Left forelimb (tissue), 1 donor: ENCODE results near the gene CD2BP2.

ENCODE experiments used
- DNase-seq: peaks from one replicate; pipeline ENCODE4 v3.0.0-alpha.2; 2018; ENCODE audit warnings: low spot score

The CD2BP2 gene

DNA sequence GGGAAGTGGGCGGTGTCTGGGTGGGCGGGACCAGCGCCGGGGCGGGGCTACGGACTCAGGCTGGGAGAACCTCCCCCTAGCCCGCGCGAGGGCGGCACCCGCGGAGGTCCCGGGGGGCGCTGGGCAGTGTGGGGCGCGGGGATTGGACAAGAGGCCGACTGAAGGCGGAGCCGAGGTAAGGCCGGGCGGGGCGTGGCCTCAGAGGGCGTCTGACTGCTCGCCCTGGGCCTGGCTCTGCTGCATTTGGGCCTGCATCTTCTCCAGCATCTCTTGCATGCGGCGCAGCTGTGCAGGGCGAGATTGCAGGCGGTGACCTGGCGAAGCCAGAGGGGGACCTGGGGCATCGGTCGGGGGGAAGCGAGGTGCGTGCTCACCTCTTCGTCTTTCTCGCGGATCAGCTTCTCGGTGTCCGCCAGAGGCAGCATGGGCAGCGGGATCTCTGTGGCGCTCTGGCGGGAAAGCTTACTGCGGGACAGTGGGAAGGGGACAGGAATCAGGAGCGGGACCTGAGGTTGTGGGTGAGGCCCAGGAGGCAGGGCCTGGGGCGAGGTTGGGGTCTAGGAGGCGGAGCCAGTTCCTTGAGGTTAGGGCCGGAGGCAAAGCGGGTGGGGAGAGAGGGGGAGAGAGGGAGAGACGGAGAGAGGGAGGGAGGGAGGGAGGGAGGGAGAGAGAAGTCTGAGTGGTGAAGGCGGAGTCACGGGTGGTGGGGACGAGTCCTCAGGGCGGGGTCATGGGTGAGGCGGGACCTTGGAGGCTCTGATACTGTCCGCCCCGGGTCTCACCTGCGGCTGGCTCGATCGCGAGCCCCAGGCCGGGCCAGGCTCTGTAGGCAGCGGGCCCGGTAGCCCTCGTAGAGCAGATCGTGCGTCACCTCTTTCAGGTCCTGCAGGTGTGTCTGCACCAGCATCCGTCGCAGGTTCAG, 23.4 kb upstream of the CD2BP2 start:
- peak; percentile 100 for DNase-seq

GRCh38 chr16:30377812-30378235, 22.7 kb upstream of the CD2BP2 start:
- DNase-seq = peak; percentile 93

- DNase-seq = no peak
These were observed 22.1 kb upstream of the CD2BP2 start for GRCh38 chr16:30377050-30377811.

- no peak for DNase-seq
These were observed 21.4 kb upstream of the CD2BP2 start for GRCh38 chr16:30376461-30376902.

DNA sequence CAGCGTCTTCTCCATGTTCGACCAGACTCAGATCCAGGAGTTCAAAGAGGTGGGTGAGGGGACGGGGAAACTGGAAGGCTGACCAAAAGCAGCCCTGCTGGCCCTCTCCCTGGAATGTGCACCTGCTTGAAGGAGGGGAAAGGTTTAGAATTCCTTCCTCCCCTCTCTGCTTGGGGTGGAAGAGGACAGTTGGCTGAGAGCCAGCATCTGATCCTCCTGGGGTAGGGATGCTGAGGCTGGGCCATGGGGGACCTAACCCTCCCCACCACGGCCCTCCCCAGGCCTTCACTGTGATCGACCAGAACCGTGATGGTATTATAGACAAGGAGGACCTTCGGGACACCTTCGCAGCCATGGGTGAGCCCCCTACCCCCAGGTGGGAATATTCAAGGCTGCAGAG, 20.8 kb upstream of the CD2BP2 start:
- DNase-seq = no peak

DNA sequence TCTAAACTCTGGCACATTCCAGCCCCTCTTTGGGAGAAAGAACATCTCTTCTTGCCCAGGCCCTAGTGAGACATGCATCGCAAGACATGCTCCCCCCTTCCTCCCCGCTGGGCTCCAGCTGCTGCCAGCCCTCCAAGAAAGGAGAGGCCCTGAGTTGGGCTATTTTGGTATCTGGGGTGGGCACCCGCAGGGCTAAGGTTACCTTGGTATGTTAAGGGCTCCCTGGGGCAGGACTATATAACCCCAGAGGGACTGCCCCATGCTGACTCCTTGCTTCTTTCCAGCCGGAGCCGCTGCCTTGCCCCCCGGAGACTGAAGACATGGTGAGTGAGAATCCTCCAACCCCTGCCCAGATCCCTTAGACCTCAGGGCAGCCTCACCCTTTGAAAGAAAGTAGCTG, 19.4 kb upstream of the CD2BP2 start, which contains the start of gene MYL11:
MYL11 (plus strand) TSS at position 265 of the 400 bp plus-strand sequence; CDS start at position 321, 56 bp downstream.
- DNase-seq = no peak

GRCh38 chr16:30372725-30373124, 17.6 kb upstream of the CD2BP2 start:
- DNase-seq = no peak

GRCh38 chr16:30372038-30372712, 17.1 kb upstream of the CD2BP2 start:
- no peak for DNase-seq

DNA sequence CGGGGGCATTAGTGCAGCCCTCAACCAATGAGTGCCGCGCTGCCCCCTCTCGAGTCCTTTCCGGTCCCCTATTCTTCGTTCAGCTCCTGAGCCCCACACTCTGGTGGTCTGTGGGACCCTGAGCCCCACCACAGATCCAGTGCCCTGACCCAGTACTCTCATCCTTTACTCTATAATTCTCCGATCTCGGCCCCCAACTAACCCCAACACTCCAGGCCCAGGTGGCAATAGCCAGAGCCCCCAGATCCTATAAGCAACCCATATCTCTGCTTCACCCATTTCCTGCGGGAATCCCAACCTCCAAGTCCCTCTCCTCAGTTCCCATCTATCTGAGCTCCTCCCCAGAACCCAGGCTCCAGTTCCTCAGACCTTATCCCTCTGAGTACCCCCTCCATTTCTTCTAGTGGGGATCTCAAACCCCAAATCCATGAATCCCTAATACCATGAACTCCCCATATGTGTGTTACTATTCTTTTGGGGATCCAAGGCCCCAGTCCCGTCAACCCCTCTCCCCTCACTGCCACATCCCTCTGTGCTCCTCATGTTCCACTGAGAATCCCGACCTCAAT, 16.2 kb upstream of the CD2BP2 start:
- no peak for DNase-seq

DNA sequence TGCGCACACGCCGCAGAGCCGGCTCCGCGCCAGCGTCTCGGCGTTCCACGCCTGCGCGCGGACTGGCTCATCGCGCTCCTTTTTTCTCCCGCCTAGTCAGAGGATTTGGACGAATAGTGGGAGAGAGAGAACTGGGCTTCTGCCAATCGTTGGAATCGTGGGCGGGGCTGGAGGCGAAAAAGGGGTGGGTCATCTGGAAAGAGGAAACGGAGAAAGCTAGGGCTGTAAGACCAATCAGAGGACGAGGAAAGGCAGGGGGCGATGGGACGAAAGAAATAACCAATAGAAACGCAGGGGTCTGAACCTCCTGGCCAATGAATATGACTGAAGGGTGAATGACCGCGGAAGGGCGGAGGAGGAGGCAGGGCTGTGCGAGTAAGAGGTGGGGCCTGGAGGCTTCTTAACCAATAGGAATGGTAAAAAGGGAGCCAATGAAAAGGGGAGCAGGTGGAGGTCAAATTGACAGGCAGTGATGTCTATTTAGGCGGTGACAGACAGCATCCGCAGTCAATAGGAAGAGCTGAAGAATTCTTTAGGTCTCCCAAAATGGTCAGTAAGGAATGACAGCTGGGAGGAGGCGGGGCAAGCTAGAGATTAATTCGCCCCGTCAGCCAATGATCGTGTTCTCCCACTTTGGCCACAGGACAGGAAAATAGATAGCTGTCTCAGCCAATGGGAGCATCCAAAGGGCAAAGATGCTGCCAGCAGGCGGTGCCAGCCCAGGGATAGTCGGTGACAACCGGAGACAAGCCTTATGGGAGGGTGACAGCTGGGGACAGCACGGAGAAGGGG, 15.5 kb upstream of the CD2BP2 start, which contains the start of gene TBC1D10B:
TBC1D10B (minus strand) TSS at position 39 of the 792 bp plus-strand sequence. CDS start 311 bp downstream, outside the sequence.
- DNase-seq = peak; percentile 100

DNA sequence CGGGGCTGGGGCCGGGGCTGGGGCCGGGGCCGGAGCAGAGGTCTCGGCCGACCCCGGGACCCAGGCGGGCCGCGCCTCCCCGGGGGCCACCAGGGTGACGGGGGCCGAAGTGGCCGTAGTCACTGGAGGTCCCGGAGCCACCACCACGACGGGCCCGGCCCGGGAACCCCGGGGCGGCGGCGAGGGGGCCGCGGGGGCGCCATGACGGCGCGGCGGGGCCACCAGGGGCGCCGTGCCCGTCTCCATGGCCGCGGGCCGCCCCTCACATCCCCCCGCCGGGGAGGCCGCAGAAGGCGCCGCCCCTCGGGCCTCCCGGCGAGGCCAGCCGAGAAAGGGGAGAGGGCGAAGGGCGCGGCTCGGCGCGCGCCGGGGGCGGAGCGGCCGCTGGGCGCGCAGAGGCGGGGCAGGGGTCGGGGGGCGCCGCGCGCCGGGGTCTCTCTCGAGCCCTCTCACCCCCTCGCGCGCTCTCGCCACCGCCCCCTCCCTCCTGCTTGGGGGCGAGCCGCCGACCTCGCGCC, 14.9 kb upstream of the CD2BP2 start:
- no peak for DNase-seq

DNA sequence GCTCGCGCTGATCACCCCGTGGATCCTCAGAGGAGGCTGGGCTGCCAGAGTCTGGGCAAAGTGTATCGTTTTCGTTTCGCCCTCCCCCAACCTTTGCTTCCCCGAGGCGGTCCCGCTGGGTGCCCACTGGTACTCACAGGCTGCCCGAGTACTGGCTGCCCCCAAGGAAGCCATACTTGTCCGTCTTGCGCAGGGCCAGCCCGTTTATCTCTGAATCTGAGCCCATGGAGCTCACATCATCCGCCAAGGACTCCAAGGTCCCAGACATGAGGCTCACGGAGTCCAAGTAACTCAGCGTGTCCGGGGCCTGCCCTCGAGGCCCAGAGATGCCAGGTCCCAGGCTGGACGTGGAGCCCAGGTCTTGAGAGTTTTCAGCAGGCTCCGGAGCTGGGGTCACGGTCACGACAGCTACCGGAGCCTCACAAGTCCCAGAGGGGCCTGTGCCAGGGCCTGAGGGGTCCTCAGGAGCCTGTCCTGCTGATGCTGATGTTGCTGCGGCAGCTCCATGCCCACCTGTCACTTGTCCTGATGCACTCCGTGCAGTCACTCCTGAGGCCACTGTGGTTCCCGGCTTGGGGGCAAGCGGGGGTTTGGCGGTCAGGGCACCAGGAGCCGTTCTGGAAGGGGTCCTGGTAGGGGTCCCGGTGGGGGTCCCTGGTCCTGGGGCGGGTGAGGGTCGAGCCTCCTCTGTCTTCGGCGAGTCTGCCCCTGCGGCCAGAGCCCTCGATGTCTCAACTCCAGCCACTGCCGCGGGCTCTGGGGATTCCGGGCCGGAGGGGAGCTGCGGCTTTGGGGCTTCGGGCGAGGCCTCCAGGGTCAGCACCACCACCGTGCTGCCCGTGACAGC, 14.2 kb upstream of the CD2BP2 start:
- DNase-seq = no peak

GRCh38 chr16:30368792-30369090, 13.6 kb upstream of the CD2BP2 start:
- DNase-seq = no peak

DNA sequence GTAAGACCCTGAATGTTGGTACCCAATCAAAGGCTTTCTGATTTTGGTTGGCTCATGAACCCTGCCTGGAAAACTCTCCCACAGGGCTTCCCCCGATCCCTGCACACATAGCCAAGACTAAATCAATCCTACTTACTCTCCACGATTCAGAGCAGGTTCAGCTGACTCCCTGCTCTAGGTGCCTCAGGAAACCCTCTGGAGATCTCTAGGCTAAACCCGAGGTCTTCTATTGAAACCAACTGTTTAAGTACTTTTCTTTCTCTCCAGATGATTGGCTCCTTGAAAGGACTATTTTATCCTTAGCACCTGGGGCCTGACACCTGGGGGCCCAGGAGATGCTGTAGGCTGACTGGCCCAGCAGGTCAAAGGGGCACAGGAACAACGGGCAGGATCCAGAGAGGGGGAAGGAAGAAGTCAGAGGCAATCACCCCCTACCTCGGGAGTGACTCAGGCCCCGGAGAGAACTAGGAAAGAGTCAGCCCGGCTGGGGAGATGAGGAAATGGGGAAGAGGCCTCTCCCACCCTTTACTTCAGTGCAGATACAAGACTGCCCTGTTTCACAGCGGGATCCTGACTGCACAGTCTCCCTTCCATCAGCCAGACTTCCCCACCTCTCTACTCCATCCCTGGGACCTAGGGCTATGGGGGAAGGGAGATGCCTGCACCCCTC, 13.1 kb upstream of the CD2BP2 start:
- no peak for DNase-seq

DNA sequence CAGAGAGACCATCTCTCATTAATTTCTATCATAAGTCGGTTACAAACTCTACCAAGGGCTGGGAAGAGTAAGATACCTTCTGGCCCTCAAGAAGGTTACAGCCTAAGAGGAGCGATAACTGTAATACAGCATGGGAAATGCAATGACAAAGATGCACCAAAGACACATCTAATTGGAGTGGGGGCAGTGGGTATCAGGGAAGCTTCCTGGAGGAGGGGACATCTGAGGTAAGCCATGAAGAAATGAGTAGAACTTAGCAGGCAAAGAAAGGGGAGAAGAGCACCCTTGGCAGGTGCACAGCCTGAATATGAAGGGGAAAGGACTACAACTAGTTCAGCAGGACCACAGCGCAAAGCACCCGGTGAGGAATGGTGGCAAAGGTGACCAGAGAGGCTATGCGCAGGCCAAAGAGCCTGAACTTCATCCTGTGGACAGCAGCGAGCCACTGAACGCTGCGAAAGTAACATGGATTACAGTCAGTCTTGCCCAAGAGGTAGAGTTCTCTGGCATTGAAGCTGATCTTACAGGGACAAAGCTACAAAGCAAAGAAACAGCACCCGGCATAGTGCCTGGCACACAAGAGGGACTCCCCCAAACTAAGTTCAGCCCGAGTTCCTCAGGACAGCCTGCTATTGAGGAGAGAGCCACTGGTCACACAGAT, 12.4 kb upstream of the CD2BP2 start:
- no peak for DNase-seq

DNA sequence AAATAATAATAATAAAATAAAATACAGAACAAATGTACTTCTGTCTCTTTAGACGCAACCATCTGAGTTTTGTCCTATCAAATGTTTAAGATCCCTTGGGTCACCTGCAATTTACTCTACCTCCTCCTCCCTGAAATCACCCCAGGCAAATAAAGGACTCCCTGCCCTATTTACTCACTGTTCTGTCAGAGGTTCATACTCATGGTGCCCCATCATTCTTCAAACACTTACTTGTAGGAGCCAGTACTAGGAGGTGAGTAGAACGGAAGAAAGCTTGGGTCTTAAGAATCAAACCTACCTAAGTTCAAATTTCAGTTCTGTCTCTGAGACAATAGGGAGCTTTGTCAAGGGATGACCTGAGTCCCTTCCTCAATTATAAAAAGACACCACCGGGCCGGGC, 11.4 kb upstream of the CD2BP2 start:
- no peak for DNase-seq

DNA sequence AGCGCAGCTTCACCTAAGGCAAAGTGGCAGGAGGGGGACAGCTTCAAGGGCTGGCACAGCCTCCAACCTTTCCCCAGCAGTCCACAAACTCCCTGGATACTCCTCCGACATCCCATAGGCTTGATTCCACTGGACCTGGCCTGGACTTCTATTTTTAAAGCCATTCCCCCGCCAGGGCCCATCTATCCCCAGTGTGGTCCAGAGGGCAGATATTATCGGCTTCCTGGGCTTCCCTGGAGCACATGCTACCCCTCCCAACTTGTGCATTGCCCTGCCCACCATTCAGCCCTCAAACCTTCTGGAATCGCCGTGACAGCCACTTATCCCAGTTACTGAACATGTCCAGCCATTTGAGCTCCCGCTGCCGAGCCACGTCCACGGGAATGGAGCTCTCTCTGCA, 10.1 kb upstream of the CD2BP2 start:
- DNase-seq = no peak

DNA sequence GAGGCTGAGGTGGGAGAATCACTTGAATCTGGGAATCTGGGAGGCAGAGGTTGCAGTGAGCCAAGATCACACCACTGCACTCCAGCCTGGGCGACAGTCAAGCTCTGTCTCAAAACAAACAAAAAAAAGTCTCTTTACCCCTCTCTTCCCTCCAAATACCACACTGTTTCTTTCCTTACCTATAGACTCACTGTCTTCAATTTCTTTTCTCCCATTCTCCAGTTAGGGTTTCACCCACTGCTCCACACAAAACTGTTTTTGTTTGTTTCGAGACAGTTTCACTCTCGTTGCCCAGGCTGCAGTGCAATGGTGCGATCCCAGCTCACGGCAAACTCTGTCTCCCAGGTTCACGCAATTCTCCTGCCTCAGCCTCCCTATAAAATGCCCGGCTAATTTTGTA, 6.1 kb upstream of the CD2BP2 start:
- no peak for DNase-seq

GRCh38 chr16:30359871-30360170, 4.7 kb upstream of the CD2BP2 start:
- no peak for DNase-seq
